Diencephalon (tissue), 1 donor: ENCODE data around the gene PEX11G. TPM values are rescaled to one million over a fixed set of nuclear protein-coding genes. Genes with fewer than 3 reads are reported as not detected.

Experiments used
- total RNA-seq: library from RNA; depleted of rRNA; stranded (reverse); fragments of >200 nt; gene quantifications from one replicate; pipeline ENCODE4 v1.2.3, GENCODE V29; 2014

Gene PEX11G
- 1.8 TPM for total RNA-seq

DNA sequence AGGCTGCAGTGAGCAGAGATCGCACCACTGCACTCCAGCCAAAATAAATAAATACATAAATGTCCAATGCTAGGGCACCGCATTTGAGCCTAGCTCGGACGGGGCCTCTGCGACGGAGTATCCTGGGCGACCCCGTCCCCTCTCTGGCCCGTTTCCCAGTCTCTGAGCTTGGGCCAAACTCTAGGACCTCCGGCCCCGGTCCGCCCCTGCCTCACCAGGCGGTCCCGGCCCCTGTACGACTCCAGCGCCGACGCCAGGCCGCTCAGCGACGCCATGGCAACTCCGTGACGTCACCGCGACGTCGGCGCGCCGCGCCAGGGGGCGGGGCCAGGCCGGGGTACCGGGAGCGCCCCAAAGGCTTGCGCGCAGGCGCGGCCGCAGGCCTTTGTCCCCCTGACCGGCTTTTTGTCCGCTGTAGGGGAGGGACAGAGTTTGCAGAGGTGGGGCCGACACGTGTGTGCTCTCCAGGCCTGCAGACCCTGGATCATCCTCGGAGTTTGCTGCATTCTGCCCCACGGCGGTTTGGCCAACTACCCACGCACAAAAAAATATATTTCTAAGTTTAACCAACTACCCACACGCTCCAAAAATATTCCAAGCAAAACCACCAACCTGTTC is at the start of gene PEX11G:
Gene PEX11G, minus strand, starts transcription at position 300 of the 618 bp plus-strand sequence. Its CDS starts 25 bp downstream, at position 275.

DNA sequence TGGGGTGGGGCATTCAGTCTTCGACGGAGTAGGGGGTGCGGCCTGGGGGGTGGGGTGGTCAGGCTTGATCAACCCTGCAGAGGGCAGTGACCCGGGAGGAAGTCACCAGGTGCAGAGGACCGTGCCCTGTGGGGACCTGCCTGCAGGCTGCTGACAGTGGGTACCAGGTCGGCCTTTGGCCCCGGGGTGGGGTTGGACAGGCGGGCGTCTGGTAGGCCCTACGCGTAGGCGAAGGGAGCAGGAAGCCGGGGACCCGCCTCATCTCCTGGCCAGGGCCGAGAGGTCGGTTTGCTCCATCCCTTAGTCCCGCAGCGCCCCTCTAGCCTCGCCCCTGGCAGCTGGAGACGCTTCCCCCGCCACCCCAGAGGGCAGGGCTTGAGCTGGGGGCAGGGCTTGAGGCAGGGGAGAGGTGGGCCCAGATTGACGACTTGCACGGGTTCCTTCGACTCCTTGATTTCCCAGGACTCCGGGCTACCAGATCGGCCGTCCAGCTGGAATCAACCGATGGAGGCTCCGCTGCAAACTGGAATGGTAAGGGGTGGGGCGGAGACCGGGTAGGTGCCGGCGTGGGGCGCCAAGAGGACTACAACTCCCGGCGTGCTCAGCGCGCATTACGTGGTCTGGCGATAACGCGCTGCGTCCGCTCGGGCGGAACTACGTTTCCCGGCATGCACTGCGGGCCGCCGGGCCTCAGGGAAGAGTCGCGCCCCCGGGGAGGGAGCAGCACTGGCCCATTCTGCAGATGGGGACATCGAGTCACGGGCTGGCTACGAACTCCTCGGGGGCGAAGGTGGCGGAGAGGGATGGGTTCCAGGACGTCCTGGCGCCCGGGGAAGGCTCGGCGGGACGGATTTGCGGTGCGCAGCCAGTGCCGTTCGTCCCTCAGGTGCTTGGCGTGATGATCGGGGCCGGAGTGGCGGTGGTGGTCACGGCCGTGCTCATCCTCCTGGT is 46.5 kb upstream of the PEX11G start, which contains the start of gene PNPLA6:
Gene PNPLA6, plus strand, starts transcription at position 671 of the 951 bp plus-strand sequence. Its CDS starts 72 bp downstream, at position 743.

DNA sequence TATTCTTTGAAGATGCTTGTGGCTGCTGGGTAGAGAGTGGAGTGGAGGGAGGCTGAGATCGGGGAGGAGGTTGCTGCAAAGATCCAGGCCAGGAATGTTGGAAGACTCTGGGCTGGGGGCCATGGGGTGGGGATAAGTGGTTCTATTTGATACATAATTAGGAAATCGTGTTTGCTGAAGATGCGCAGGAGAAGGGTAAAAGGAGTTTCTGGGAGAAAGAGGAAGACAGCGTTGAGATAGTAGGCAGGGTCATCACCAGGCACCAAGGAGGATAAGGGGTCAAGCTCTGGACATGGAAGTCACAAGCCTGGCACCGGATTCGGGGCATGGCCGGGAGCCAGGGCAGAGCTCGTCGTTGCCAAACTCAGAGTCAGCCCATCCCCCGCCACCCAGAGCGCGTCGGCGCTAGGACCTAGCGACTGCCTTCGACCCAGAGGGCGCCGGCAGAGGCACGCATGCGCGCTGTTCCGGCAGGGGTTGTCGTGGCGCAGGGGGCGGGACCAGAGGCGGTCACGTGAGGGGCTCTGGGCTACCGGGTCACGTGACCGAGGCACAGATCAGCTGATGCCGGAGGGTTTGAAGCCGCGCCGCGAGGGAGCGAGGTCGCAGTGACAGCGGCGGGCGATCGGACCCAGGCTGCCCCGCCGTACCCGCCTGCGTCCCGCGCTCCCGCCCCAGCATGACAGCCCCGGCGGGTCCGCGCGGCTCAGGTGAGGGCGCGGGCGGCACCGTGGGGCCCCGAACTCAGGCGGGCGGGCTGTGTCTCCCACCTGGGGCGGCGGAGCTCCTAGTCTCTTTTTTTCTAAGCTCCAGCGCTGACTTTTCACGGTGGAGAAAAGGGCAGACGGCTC is 33.5 kb upstream of the PEX11G start, which contains the start of gene MCOLN1:
Gene MCOLN1, plus strand, starts transcription at position 553 of the 851 bp plus-strand sequence. Its CDS starts 127 bp downstream, at position 680.

DNA sequence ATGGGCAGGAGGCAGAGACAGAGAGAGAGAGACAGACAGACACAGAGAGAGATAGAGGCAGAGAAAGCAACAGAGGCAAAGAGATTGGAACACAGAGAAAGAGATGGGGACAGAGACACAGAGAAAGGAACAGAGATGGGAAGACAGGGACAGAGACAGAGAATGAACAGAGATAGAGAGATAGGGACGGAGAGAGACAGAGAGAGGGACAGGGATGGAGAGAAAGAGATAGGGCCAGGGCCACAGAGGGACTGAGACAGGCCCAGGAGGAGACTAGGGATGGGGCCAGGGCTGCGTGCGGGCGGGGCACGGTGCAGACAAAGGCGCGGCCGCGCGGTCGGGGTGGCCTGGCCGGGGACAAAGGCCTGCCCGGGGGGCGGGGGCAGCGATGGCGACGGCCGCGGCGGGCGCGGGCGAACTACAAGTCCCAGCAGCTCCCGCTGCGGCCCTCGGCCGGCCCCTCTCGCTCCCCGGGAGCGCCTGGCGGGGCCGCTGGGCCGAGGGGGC is 26.9 kb upstream of the PEX11G start, which contains the start of gene ZNF358:
Gene ZNF358, plus strand, starts transcription at position 459 of the 507 bp plus-strand sequence. CDS start 3,140 bp downstream, outside the sequence.

Other genes starting within 250 kb of the PEX11G start
- 74.5 TPM for gene INSR, start 194.6 kb downstream of the PEX11G start, total RNA-seq
- 25.1 TPM for gene ARHGEF18, start 140.1 kb downstream of the PEX11G start, total RNA-seq
- gene ZNF358, start 27.1 kb upstream of the PEX11G start, total RNA-seq = 11.3 TPM
- 9.9 TPM for gene MCOLN1, start 33.6 kb upstream of the PEX11G start, total RNA-seq
- gene PNPLA6, start 46.7 kb upstream of the PEX11G start, total RNA-seq = 63.7 TPM
- 15.5 TPM for gene CAMSAP3, start 106.8 kb upstream of the PEX11G start, total RNA-seq
- gene XAB2, start 140.5 kb upstream of the PEX11G start, total RNA-seq = 18.2 TPM
- gene PET100, start 140.8 kb upstream of the PEX11G start, total RNA-seq = 23.3 TPM
- gene PCP2, start 144.7 kb upstream of the PEX11G start, total RNA-seq = not detected
- gene STXBP2, start 148.1 kb upstream of the PEX11G start, total RNA-seq = 3.5 TPM
- 0.92 TPM for gene RETN, start 180.0 kb upstream of the PEX11G start, total RNA-seq
- gene MCEMP1, start 188.1 kb upstream of the PEX11G start, total RNA-seq = not detected
- gene TRAPPC5, start 191.8 kb upstream of the PEX11G start, total RNA-seq = 16.1 TPM
- 0.46 TPM for gene FCER2, start 213.1 kb upstream of the PEX11G start, total RNA-seq
- 0.92 TPM for gene CLEC4G, start 243.1 kb upstream of the PEX11G start, total RNA-seq